Upper lobe of left lung (tissue), 4 donors: ENCODE data around the gene MORF4L1.

ENCODE experiments used
- POLR2A ChIP-seq, 4 donors: fragments of 450-650 bp; IDR thresholded peaks; one replicate each; pipeline ENCODE4 v1.5.1; 2016 to 2017; ENCODE audit warnings: antibody characterized with exemption in 4 of 4, mild to moderate bottlenecking in 2 of 4
- POLR2AphosphoS5 ChIP-seq, 2 donors: sonication (generic); formaldehyde crosslinking; IDR thresholded peaks; one replicate each; pipeline ENCODE4 v1.5.1; 2017; ENCODE audit warnings: antibody characterized with exemption in 2 of 2
- TF ChIP-seq, protein P1 (sequence below), 6 experiments: fragments of 450-650 bp in 4 of 6; fragments of 200-600 bp in 2 of 6; sonication (generic) in 2 of 6; IDR thresholded peaks; one replicate each; pipeline ENCODE4 v1.5.1; 2016 to 2019; ENCODE audit warnings: antibody characterized with exemption in 6 of 6

GRCh38 chr15:78850352-78850751 is 22.3 kb upstream of the MORF4L1 start:
- TF ChIP-seq, protein P1, sequence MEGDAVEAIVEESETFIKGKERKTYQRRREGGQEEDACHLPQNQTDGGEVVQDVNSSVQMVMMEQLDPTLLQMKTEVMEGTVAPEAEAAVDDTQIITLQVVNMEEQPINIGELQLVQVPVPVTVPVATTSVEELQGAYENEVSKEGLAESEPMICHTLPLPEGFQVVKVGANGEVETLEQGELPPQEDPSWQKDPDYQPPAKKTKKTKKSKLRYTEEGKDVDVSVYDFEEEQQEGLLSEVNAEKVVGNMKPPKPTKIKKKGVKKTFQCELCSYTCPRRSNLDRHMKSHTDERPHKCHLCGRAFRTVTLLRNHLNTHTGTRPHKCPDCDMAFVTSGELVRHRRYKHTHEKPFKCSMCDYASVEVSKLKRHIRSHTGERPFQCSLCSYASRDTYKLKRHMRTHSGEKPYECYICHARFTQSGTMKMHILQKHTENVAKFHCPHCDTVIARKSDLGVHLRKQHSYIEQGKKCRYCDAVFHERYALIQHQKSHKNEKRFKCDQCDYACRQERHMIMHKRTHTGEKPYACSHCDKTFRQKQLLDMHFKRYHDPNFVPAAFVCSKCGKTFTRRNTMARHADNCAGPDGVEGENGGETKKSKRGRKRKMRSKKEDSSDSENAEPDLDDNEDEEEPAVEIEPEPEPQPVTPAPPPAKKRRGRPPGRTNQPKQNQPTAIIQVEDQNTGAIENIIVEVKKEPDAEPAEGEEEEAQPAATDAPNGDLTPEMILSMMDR (IDR thresholded peaks at IDR 0.05), result no peak
- TF ChIP-seq POLR2A (IDR thresholded peaks at IDR 0.05) (no peak), POLR2AphosphoS5 (IDR thresholded peaks at IDR 0.05) (no peak)
